HG03571 (cell line): Measurements from ENCODE around the gene UBR3.
"Not testable (repeated sequence)": the region's sequence is repeated elsewhere in the genome, so short reads cannot be mapped to it uniquely, and the experiment has no call there.

Source experiments
- ATAC-seq: cut with Tn5 transposase; IDR thresholded peaks from one replicate; pipeline ENCODE4 v1.9.1; 2021; ENCODE audit not compliant: unreplicated experiment

The UBR3 gene

GRCh38 chr2:169827272-169828140 lies at the start of gene UBR3:
Gene UBR3, plus strand, starts transcription at chr2:169827454. Its CDS starts 54 bp downstream, at chr2:169827508.
- ATAC-seq, result peak; percentile 81

DNA sequence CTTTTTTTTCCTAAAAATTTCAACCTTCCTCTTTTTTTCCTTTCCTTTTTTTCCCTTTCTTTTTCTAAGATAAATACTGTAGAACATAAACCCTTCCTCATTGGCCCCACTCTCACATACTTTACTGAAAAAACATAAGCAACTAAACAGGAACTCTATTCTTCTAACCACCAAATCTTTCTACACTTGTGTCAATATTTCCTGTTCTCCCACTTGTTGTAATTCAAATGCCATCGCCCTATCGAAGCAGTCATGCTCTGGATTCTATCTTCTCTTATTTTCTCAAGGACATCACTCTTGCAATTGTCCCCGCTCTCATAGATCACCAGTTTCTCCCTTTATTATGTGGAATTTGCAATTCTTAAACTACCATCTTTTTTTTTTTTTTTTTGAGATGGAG lies 48.8 kb upstream of the UBR3 start:
- ATAC-seq, result no peak

DNA sequence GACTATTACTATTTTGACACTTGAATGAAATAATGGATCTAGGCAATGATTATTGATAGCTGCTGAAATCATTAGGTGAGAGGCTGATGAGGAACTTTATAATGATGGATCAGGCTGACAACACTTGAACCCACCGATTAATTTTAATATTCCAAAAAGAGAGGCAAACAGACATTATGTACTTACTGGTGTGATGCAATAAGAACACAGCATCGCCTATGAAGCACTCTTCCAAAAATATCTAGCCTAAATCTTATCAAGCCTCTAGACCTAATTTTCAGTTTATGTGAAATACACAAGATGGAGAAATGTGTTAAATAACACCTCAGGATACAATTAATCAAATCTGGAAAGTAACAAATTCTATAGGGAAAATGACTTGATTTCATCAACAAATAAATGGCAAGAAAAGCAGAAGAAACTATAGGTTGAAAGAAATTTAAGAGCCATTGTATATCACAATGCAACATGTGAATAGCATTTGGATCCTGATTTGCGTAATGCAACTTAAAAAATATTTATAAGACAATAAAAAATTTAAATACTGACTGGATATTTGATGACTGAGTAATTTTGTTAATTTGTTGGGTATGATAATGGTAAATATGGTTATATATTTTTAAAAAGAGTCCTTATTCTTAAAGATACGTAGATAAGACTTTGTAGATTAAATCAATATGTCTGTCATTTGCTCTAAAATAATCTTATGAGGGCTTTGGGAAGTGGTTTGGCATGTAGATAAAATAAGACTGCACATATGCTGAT lies 45.8 kb upstream of the UBR3 start:
- no peak for ATAC-seq

- no peak for ATAC-seq
Measured at GRCh38 chr2:169782513-169782912, 44.7 kb upstream of the UBR3 start.

DNA sequence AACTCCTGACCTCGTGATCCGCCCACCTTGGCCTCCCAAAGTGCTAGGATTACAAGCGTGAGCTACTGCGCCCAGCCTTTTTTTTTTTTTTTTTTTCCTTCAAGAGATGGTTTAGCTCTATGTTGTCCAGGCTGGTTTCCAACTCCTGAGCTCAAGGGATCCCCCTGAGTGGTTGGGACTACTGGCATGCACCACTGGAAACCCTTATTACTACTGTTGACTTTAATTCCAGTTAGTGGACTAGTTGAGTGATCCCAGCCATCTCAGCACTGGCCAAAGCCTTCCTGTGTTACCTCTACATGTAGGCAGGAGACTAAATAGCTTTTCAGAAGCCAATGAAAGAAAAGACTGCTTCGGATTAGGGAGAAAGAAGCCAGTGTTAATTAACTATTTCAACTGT lies 36.7 kb upstream of the UBR3 start:
- no peak for ATAC-seq

- ATAC-seq, result no peak
Measured at GRCh38 chr2:169795181-169795580, 32.1 kb upstream of the UBR3 start.

- no peak for ATAC-seq
Measured at GRCh38 chr2:169796441-169796840, 30.8 kb upstream of the UBR3 start.

- ATAC-seq, result no peak
Measured at GRCh38 chr2:169797601-169798000, 29.7 kb upstream of the UBR3 start.

DNA sequence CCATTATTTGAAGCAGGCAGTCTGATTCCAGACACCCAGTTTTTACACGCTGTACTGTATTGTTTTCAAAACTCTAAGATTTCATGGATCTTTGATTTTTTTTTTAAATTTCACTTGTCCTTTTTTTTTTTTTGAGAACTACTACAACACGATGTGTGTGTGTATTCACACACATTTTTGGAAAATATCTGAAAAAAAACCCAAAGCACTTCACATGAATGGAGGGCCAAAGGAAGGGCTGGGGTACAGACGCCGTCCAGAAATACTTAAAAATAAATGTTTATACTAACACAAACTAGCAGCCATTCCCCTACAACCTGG lies 28.9 kb upstream of the UBR3 start:
- ATAC-seq, result no peak

DNA sequence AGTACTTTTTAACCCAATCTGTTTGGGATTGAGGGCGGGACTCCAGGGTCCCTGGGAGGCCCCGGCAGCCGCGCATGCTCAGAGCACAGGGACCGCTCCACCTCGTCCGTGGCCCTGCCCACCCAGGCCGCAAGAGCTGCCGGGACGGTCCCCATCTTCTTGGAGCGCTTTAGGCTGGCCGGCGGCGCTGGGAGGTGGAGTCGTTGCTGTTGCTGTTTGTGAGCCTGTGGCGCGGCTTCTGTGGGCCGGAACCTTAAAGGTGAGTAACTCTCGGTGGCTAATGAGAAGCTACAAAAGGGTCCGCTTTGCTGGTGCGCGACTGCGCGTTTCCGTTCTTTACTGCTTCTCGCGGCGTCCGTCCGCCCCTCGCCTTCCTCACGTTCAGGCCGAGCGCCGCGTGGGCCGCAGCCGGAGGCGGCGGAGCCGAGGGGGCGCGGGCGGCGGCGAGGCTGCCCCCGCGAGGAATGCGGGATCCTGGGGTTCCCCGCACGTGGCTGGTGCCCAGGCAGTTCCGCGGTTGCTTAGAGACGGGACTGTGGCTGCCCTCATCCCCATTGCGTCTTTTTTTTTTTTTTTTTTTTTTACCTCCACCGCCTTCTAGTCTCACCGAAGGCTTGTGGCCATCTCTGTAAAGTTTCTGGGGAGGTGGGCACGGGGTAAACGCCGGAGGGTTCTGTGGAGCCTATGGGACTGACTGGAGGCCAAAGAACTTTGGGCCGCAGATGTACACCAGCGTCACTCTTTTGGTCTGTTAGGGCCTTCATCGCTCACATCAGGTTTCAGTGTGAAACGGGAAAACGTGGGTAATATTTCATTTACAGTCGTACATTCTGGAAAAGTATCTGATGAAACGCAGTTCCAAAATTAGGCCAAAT lies 28.3 kb upstream of the UBR3 start, which contains the start of gene SSB:
TSS of gene SSB (plus strand) at position 154 of the 875 bp plus-strand sequence. CDS start 2,090 bp downstream, outside the sequence.
- ATAC-seq, result peak; percentile 97

DNA sequence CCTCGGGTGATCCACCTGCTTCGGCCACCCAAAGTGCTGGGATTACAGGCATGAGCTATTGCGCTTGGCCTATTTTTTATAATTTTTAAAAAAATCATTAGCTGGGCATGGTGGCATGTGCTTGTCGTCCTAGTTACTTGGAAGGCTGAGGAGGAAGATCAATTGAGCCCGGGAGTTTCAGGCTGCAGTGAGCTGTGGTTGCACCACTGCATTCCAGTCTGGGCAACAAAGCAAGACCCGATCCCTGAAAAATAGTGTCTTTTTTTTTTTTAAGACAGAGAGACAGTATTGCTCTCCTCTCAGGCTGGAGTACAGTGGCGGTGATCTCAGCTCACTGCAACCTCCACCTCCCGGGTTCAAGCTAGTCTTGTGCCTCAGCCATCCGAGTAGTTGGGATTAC lies 23.8 kb upstream of the UBR3 start:
- ATAC-seq, result no peak

DNA sequence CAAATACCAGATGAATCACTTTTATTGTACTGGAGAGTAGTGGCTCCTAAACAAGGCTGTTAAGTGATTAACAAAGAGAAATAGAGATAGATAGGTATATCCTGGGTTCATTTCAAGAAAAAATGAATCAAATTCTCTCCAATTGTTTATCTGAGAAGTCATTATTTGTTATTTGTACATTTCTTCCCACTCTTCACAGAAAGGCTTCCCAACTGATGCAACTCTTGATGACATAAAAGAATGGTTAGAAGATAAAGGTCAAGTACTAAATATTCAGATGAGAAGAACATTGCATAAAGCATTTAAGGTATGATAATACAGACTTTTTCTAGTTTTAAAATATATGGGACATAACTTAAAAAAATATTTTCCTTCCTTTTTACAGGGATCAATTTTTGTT lies 20.7 kb upstream of the UBR3 start:
- ATAC-seq, result no peak

DNA sequence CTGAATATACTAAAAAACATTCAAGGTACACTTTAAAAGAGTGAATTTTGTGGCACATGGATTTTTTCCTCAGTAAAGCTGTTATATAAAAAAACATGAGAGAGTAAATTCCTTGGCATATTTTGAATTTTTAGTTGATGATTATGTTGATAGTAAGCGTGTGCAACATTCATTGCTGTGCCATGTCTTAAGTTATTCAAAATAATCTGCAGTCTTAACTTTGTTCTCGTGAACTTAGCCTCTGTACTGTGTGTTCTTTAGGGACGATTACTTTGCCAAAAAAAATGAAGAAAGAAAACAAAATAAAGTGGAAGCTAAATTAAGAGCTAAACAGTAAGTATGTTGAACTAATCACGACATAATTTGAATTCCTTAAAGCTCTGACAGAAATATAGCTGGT lies 19.0 kb upstream of the UBR3 start:
- no peak for ATAC-seq

DNA sequence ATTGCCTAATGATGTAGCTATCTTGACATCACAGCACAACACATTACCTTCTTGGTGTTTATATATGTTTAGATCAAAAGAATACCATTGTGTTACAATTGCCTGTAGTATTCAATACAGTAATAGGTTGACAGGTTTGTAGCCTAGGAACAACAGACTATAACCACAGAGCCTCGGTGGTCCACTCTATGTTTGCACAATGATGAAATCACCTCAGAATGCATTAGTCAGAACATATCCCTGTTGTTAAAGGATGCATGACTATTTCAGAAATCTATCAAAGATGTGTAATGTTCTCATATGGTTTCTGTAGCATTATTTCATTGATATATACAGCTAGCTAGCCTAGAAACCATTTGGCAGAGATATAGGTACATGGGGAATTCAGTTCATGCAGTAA lies 11.4 kb upstream of the UBR3 start:
- ATAC-seq, result no peak

- not testable (repeated sequence) for ATAC-seq
Measured at GRCh38 chr2:169816961-169817360, 10.3 kb upstream of the UBR3 start.

DNA sequence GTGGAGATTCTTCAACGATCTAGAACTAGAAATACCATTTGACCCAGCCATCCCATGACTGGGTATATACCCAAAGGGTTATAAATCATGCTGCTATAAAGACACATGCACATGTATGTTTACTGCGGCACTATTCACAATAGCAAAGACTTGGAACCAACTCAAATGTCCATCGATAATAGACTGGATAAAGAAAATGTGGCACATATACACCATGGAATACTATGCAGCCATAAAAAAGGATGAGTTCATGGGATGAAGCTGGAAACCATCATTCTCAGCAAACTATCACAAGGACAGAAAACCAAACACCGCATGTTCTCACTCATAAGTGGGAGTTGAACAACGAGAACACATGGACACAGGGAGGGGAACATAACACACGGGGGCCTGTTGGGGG lies 9.9 kb upstream of the UBR3 start:
- not testable (repeated sequence) for ATAC-seq

- no peak for ATAC-seq
Measured at GRCh38 chr2:169818241-169818640, 9.0 kb upstream of the UBR3 start.

GRCh38 chr2:169819106-169819505 lies 8.1 kb upstream of the UBR3 start:
- ATAC-seq, result no peak

- not testable (repeated sequence) for ATAC-seq
Measured at GRCh38 chr2:169820101-169820500, 7.2 kb upstream of the UBR3 start.

DNA sequence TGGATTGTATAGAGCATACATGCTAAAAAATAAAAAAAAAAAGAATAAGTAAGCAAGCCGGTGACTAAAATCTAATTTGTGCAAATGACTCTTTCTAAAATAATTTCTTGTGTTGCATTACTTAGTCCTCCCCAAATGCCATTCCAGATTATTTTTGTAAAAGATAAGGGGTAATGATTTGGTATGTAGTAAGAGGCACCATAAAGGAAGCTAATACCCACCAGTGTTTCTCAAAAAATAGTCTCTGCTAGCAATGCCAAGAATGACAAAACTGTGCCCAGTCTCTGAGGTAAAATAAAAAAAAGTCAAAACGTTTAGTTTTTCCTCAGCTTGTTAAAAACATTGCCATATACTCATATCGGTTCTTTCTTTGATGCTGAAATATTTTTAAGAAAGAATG lies 5.2 kb upstream of the UBR3 start:
- no peak for ATAC-seq

GRCh38 chr2:169822785-169823392 lies 4.4 kb upstream of the UBR3 start:
- ATAC-seq, result no peak
